ENCODE data around the gene DOK4.
A peak's percentile ranks its signal among the peaks of the same experiment; 100 is the strongest.

Gene DOK4

GRCh38 chr16:57485916-57486857, at the start of gene DOK4:
DOK4 (minus strand) TSS chr16:57486493; CDS start chr16:57479507, 6,986 bp downstream.
- DNase-seq (ENCODE audit: low read depth in 2 of 3, low spot score in 1 of 3) = peak; percentile 57 to 81 (median 80)

DNA sequence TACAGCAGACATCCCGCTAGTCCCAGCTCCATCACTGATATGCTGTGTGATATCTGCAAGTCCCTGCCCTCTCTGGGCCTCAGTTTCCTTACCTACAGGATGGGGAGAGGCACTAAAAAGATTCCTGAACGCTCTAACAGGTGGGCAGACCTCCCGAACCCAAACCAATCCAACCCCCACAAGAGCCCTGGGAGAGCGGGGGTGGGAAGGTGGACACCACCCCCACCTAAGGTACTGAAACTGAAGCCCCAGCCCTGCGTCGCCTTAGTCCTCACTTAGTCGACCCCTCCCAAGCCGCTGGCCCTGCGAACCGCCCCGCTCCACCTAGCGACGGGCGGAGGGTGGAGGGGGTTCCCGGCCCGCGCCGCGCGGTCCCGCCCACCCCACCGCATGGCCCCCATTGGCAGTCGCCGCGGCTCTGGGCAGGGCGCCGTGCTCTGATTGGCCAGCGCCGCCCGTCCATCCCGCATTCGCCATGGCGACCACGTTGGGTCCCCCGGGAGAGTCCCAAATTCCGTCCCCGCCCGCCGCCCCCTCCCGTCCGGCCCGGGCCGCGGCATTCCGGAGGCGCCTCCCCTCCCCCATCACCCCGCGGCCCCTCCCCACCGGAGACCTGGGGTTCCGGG, 49.5 kb upstream of the DOK4 start:
- DNase-seq (ENCODE audit: low read depth in 2 of 3, low spot score in 1 of 3) = peak; percentile 86 to 91 (median 89)

GRCh38 chr16:57534881-57535658, 48.8 kb upstream of the DOK4 start:
- DNase-seq (ENCODE audit: low read depth in 2 of 3, low spot score in 1 of 3) = no peak

GRCh38 chr16:57534337-57534880, 48.1 kb upstream of the DOK4 start:
- no peak for DNase-seq (ENCODE audit: low read depth in 2 of 3, low spot score in 1 of 3)

DNA sequence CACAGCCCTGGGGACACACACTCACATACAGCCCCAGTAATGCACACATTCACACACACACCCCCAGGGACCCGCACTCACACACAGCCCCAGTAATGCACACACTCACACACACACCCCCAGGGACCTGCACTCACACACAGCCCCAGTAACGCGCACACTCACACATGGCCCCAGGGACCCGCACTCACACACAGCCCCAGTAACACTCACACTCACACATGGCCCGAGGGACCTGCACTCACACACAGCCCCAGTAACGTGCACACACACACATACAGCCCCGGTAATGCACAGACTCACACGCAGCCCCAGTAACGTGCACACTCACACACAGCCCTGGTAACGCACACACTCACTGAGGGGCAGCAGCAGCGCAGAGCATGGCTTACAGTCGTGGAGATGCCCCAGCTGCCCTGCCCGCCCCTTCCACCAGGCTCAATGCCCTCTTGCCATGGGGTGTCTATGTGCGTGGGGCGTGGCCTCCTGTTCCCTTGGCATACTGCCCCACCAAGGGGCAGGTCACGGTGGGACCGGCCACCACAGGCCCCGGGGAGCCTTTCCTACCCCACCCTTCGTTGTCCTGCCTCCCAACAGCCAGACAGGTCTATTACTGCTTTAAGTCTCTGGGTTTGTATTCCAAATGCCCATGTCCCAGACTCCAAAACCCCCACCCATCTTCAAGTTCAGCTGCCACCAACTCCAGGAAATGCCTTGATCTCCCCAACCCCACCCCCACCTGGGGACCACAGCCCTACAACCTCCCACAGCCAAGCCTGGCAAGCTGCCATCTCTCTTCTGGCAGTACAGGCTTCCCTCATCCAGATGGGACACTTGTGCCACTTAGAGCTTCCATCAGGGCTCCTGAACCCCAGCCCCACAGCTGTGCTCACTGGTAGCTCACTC, 47.4 kb upstream of the DOK4 start:
- DNase-seq (ENCODE audit: low read depth in 2 of 3, low spot score in 1 of 3) = no peak

- DNase-seq (ENCODE audit: low read depth in 2 of 3, low spot score in 1 of 3) = no peak
Observed at GRCh38 chr16:57532266-57532625, 46.0 kb upstream of the DOK4 start.

- DNase-seq (ENCODE audit: low read depth in 2 of 3, low spot score in 1 of 3) = no peak
Observed at GRCh38 chr16:57531635-57532265, 45.5 kb upstream of the DOK4 start.

DNA sequence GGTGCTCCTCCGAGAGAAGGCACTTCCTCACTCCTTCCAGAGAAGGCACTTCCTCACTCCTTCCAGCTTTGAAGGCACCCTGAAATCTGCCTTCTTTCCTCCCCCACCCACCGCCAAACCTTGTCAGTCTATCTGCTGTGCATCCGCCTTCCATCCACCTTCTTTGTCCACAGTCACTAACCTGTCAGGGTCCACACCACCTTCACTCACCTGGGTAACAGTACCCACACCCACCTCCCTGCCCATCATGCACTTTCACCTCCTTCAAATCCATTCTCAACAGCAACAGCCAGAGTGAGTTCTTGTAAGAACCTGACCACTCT, 44.9 kb upstream of the DOK4 start:
- DNase-seq (ENCODE audit: low read depth in 2 of 3, low spot score in 1 of 3) = no peak

GRCh38 chr16:57530522-57531252, 44.4 kb upstream of the DOK4 start:
- DNase-seq (ENCODE audit: low read depth in 2 of 3, low spot score in 1 of 3) = no peak

- DNase-seq (ENCODE audit: low read depth in 2 of 3, low spot score in 1 of 3) = peak in 2 of 3 donors; percentile 44 to 65
Observed at GRCh38 chr16:57530104-57530521, 43.8 kb upstream of the DOK4 start.

GRCh38 chr16:57529391-57530103, 43.3 kb upstream of the DOK4 start:
- DNase-seq (ENCODE audit: low read depth in 2 of 3, low spot score in 1 of 3) = no peak

- no peak for DNase-seq (ENCODE audit: low read depth in 2 of 3, low spot score in 1 of 3)
Observed at GRCh38 chr16:57528499-57529390, 42.5 kb upstream of the DOK4 start.

DNA sequence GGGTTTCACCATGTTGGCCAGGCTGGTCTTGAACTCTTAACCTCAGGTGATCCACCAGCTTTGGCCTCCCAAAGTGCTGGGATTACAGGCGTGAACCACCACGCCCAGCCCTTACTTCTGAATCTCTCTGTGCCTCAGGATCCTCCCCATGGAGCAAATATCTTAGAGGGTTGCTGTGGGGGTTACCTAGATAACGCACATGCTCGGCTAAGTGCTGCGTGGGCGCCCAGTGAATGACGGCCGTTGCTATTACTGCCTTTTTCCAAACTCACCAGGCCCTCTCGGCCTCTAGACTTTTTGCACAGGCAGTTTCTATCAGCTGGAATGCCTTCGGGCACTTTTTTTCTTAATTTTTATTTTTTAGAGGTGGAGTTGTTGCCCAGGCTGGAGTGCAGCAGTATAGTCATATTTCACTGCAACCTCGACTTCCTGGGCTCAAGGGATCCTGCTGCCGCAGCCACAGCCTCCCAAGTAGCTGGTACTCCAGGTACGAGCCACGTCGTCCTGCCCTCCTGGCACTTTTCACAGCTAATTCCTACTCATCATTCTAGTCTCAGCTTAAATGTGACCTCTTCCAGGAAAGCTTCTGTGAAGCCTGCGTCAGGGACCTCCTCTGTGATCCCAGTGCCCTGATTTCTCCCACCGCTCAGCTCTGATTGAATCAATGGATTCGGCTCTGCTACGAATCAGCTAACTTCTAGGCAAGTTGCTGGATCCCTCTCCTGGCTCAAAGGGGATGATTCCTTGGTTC, 41.5 kb upstream of the DOK4 start:
- DNase-seq (ENCODE audit: low read depth in 2 of 3, low spot score in 1 of 3) = no peak

DNA sequence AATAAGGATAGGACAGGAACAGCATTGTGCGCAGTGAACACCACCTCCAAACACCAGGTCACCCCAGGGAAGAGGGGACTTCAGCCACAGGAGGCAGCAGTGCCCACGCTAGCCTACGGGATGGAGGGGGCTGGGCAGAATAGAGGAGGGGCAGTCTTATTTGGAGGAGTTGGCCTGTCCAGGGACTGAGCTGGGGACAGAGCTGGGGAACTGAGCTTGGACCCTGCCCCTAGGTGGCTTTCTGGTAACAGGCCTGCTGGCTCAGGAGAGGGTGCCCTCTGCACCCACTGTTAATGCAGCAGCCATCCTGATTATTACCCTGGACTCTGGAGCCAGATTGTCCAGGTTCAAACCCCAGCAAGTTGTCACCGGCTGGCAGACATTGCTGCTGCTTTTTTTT, 40.7 kb upstream of the DOK4 start:
- no peak for DNase-seq (ENCODE audit: low read depth in 2 of 3, low spot score in 1 of 3)

DNA sequence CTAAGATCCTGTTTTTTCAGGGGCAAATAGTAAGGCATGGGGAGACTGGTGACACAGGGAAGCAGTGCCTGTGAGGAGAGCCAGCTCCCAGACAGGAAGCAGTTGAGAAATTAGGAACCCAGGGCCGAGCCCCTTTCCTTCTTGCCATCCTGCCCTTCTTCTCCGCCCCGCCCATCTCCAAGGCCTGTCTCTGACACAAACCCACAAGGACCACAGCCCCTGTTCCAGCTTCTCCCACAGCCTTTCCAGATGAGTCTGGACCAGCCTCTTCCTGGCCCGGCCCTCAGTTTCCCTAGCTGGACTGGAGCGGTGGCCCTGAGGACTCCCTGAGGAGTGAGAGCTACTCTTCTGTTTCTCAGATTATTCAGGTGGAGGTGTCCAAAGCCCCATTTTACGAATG, 40.2 kb upstream of the DOK4 start:
- no peak for DNase-seq (ENCODE audit: low read depth in 2 of 3, low spot score in 1 of 3)

DNA sequence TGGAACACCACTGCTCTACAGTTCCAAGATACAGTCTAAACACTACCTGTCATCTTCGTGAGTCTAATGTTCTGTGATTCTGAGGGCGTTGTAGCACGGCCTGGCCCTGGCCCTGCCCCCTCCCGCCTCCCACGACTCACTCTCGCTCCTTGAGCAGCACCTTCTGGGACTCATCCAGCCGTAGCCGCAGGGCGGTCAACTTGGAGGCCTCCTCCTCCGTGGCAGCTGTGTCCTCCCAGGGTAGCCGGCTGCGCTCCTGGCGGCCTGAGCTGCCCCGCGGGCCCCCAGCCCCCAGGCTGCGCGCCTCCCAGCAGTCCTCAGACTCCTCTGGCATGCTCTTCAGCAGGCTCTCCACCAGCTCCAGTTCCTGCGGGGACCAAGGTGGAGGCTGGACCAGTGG, 39.5 kb upstream of the DOK4 start:
- no peak for DNase-seq (ENCODE audit: low read depth in 2 of 3, low spot score in 1 of 3)

- DNase-seq (ENCODE audit: low read depth in 2 of 3, low spot score in 1 of 3) = no peak
Observed at GRCh38 chr16:57522960-57523359, 36.7 kb upstream of the DOK4 start.

Data from stimulated activated CD4-positive, alpha-beta T cell treated with anti-CD3 and anti-CD28 coated beads, Interleukin-12 subunit alpha, Interleukin-12 subunit beta, amount 100 ng/mL, for 48 hours (primary cell).